Endothelial cell of umbilical vein (primary cell): ENCODE measurements around the gene TSPAN33. TPM values are rescaled to one million over a fixed set of nuclear protein-coding genes. Genes with fewer than 3 reads are reported as not detected.

Experiments used
- BruUV-seq: library from RNA; stranded (reverse); fragments of 400-500 nt; replicated peaks from 2 replicates; lab custom pipeline; 2021; lab: Mats Ljungman, UMichigan
- CTCF ChIA-PET: fragments of 300-600, 350-600 bp; sonication (Branson Sonifier 250); formaldehyde crosslinking; loops from one replicate; lab custom pipeline; 2021; ENCODE audit warnings: antibody characterized with exemption, inconsistent platforms; lab: Charles Lee
- POLR2A ChIA-PET: fragments of 300-600, 350-600 bp; sonication (Branson Sonifier 250); formaldehyde crosslinking; loops from one replicate; lab custom pipeline; 2021; ENCODE audit warnings: antibody characterized with exemption, inconsistent platforms; lab: Charles Lee
- DNase-seq: peaks from one replicate; pipeline ENCODE4 v3.0.0-alpha.2; 2011; ENCODE audit warnings: low read depth, low spot score
- FAIRE-seq: peaks from 2 replicates; lab custom pipeline; 2011; peaks lifted over from hg19 to GRCh38; lab: Jason Lieb, UNC
- H2AFZ ChIP-seq: 2 replicates; pipeline ENCODE4 v1.6.0; 2012; ENCODE audit warnings: low read depth, low read length, control low read depth, inconsistent platforms
- H3K27ac ChIP-seq: 2 replicates; pipeline ENCODE4 v1.5.1; 2011; ENCODE audit warnings: low read depth, mild to moderate bottlenecking, control low read depth, low read length, moderate library complexity; ENCODE audit not compliant: insufficient read depth
- H3K27me3 ChIP-seq, 2 experiments: 2 replicates each; pipeline versions ENCODE4 v1.6.0 to v1.6.1; 2011; ENCODE audit warnings: low read length in 2 of 2, mixed read lengths in 1 of 2; ENCODE audit not compliant: control insufficient read depth in 2 of 2, insufficient read depth in 2 of 2
- H3K36me3 ChIP-seq, 2 experiments: 2 replicates in 1 of 2; 3 replicates in 1 of 2; pipeline ENCODE4 v1.5.1; 2011; ENCODE audit warnings: low read length in 2 of 2, mild to moderate bottlenecking in 1 of 2, moderate library complexity in 1 of 2; ENCODE audit not compliant: control insufficient read depth in 2 of 2, insufficient read depth in 2 of 2; ENCODE audit errors: extremely low read depth in 1 of 2
- H3K4me1 ChIP-seq: 3 replicates; pipeline ENCODE4 v1.5.1; 2011; ENCODE audit warnings: mild to moderate bottlenecking, low read length; ENCODE audit not compliant: control insufficient read depth, insufficient read depth; ENCODE audit errors: extremely low read depth
- H3K4me2 ChIP-seq: 2 replicates; pipeline ENCODE4 v1.6.1; 2011; ENCODE audit warnings: low read length, control low read depth, mixed read lengths; ENCODE audit not compliant: insufficient read depth
- H3K4me3 ChIP-seq, 3 experiments: fragments of 200-600 bp in 1 of 3; sonication (generic), shearing (Covaris generic) in 1 of 3; replicated peaks in 1 of 3; 2 replicates each; pipeline ENCODE4 v1.5.1; 2011 to 2016; ENCODE audit warnings: control low read depth in 3 of 3, low read length in 3 of 3, mild to moderate bottlenecking in 2 of 3, inconsistent platforms in 1 of 3, low read depth in 1 of 3, moderate library complexity in 1 of 3; ENCODE audit not compliant: insufficient read depth in 1 of 3
- H3K79me2 ChIP-seq: 2 replicates; pipeline ENCODE4 v1.6.0; 2012; ENCODE audit warnings: low read length, inconsistent platforms; ENCODE audit not compliant: control insufficient read depth, insufficient read depth
- H3K9ac ChIP-seq: replicated peaks from 2 replicates; pipeline ENCODE3; 2011; ENCODE audit warnings: low read length, control low read depth; ENCODE audit not compliant: insufficient read depth; ENCODE audit errors: extremely low read depth
- H3K9me1 ChIP-seq: replicated peaks from 3 replicates; pipeline ENCODE4 v1.6.0; 2011; ENCODE audit warnings: mild to moderate bottlenecking, low read length; ENCODE audit not compliant: control insufficient read depth, insufficient read depth; ENCODE audit errors: extremely low read depth
- H3K9me3 ChIP-seq: replicated peaks from 2 replicates; pipeline ENCODE4 v1.5.1; 2012; ENCODE audit warnings: low read length, inconsistent platforms; ENCODE audit not compliant: control insufficient read depth, insufficient read depth
- H4K20me1 ChIP-seq: replicated peaks from 2 replicates; pipeline ENCODE3; 2011; ENCODE audit warnings: mild to moderate bottlenecking, low read length; ENCODE audit not compliant: control insufficient read depth, insufficient read depth; ENCODE audit errors: extremely low read depth
- EZH2 ChIP-seq: IDR thresholded peaks from 2 replicates; pipeline ENCODE4 v1.6.1; 2012; ENCODE audit warnings: borderline replicate concordance, low read depth, mild to moderate bottlenecking, moderate library complexity, low read length, inconsistent platforms; ENCODE audit not compliant: severe bottlenecking
- FOS ChIP-seq: IDR thresholded peaks from 2 replicates; pipeline ENCODE4 v1.6.1; 2011; ENCODE audit warnings: mild to moderate bottlenecking, low read length, moderate library complexity, borderline replicate concordance; ENCODE audit not compliant: insufficient read depth
- GATA2 ChIP-seq: IDR thresholded peaks from 2 replicates; pipeline ENCODE4 v1.7.0; 2011; ENCODE audit warnings: low read depth, mild to moderate bottlenecking, moderate library complexity, mixed read lengths, low read length; ENCODE audit not compliant: insufficient read length, insufficient read depth
- JUN ChIP-seq: IDR thresholded peaks from 2 replicates; pipeline ENCODE4 v1.6.1; 2011; ENCODE audit warnings: borderline replicate concordance, low read depth; ENCODE audit not compliant: insufficient read length, insufficient read depth
- MAX ChIP-seq: IDR thresholded peaks from 2 replicates; pipeline ENCODE4 v1.6.1; 2011; ENCODE audit not compliant: insufficient read depth, insufficient read length
- MYC ChIP-seq: IDR thresholded peaks from one replicate; pipeline ENCODE4 v1.6.1; 2011; ENCODE audit warnings: mild to moderate bottlenecking, low read depth, low read length
- POLR2A ChIP-seq: IDR thresholded peaks from 2 replicates; pipeline ENCODE4 v1.6.1; 2012; ENCODE audit warnings: low read depth, mild to moderate bottlenecking, control low read depth, low read length
- POLR2AphosphoS5 ChIP-seq: IDR thresholded peaks from 2 replicates; pipeline ENCODE4 v1.6.1; 2012; ENCODE audit warnings: low read depth, mild to moderate bottlenecking, control low read depth, low read length, moderate library complexity; ENCODE audit not compliant: insufficient read depth
- dilution Hi-C: fragments of 300-500 bp; cut with MboI; formaldehyde crosslinking; loops from one replicate; pipeline ENCODE4 v1.15.0; 2019; ENCODE audit warnings: low sequenced_read_pairs; ENCODE audit not compliant: extremely low pct_ligation_motif_present
- intact Hi-C: fragments of 100-400 bp; cut with micrococcal nuclease; formaldehyde crosslinking; loops from one replicate; pipeline ENCODE4 v1.10.0; 2022
- polyA plus RNA-seq, 4 experiments: library from polyadenylated mRNA; depleted of rRNA in 3 of 4; stranded (reverse) in 3 of 4; unstranded in 1 of 4; fragments of >200 nt; gene quantifications; 2 replicates each; pipeline versions ENCODE4 v1.2.1 to v1.2.3, GENCODE V29; 2011 to 2012; ENCODE audit warnings: missing spikeins in 1 of 4
- total RNA-seq: library from RNA; stranded (reverse); gene quantifications from 2 replicates; pipeline ENCODE4 v1.2.3, GENCODE V29; 2021
- TF ChIP-seq, protein P1 (sequence below), 2 donors: IDR thresholded peaks; 1 replicate in 1 of 2; 2 replicates in 1 of 2; pipeline ENCODE4 v1.5.1; 2011; ENCODE audit warnings: low read length in 2 of 2, mild to moderate bottlenecking in 2 of 2, moderate library complexity in 2 of 2, control low read depth in 1 of 2, inconsistent platforms in 1 of 2, low read depth in 1 of 2; ENCODE audit not compliant: insufficient read depth in 1 of 2; ENCODE audit errors: extremely low read depth in 1 of 2

The TSPAN33 gene
- total and polyA plus RNA-seq, 2 donors (not counting 3 experiments of a cell fraction or from before 2014, with no cell fraction given): 0.21 TPM; not detected in 1

DNA sequence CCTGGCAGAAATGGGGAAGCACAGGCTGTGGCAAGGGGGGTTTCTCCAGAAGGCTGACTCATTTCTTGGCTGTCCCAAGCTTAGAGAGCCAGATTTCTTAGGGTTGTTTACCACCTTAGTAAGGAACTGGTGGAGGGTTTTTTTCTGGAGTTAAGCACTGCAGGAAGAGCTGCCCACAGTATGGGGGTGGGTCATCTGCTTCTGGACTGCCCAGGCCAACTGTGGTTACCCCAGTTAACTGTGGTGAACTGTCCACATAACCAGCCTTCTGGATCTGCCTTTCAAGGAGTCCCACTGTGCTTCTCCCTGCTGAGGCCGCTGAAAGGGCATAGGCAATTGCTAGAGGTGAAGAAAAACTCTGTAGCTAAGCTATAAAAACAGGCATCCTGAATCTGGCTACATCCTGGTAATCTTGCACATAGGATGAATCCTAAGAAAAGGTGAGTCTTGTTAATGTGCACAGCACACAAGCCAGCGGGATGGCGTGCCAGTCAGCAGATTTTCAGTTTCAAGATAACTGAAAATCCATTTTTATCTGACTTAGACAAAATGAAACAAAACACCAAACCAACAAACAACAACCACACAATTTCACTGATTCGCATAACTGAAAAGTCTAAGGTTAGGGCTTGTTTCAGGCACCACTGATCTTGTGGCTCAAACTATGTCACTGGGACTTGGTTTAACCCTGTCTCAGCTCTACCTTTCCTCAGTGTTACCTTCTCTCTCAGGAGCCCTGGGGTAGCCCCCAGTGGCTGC lies 21.6 kb upstream of the TSPAN33 start:
- BruUV-seq: no TSS peak
- FAIRE-seq (no peak), DNase-seq (peak; percentile 11)
- intact Hi-C loops (no loop called here), dilution Hi-C loops (no loop called here)
- Histone ChIP-seq H3K27ac (no peak overlapping the region), H3K9ac (no peak overlapping the region), H3K36me3 (no peaks in the 10 kb centered on the region), H3K9me1 (no peaks in the 10 kb centered on the region), H2AFZ (no peak overlapping the region), H3K4me3 (no peak overlapping the region), H3K4me1 (no peaks in the 10 kb centered on the region), H3K9me3 (no peaks in the 10 kb centered on the region), H4K20me1 (no peaks in the 10 kb centered on the region), H3K4me2 (no peak overlapping the region), H3K79me2 (no peaks in the 10 kb centered on the region), H3K27me3 (peaks cover 9 to 13% of the 10 kb centered on the region in 2 experiments)
- ChIA-PET CTCF (interaction anchor here (0.8 to 1.5 kb wide), 2 partner anchors 9 to 41 kb away, joined by 3 to 6 read pairs; no protein-coding TSS in a partner anchor), POLR2A (no interaction called here)
- no peak for TF ChIP-seq FOS
- TF ChIP-seq POLR2A: no peak
- TF ChIP-seq JUN: no peak
- TF ChIP-seq, protein P1, sequence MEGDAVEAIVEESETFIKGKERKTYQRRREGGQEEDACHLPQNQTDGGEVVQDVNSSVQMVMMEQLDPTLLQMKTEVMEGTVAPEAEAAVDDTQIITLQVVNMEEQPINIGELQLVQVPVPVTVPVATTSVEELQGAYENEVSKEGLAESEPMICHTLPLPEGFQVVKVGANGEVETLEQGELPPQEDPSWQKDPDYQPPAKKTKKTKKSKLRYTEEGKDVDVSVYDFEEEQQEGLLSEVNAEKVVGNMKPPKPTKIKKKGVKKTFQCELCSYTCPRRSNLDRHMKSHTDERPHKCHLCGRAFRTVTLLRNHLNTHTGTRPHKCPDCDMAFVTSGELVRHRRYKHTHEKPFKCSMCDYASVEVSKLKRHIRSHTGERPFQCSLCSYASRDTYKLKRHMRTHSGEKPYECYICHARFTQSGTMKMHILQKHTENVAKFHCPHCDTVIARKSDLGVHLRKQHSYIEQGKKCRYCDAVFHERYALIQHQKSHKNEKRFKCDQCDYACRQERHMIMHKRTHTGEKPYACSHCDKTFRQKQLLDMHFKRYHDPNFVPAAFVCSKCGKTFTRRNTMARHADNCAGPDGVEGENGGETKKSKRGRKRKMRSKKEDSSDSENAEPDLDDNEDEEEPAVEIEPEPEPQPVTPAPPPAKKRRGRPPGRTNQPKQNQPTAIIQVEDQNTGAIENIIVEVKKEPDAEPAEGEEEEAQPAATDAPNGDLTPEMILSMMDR (IDR thresholded peaks at IDR 0.05; ENCODE audit: extremely low read depth in 1 of 2, insufficient read depth in 1 of 2, low read depth in 1 of 2, low read length in 2 of 2): no peak
- no peak for TF ChIP-seq EZH2
- TF ChIP-seq GATA2: no peak
- TF ChIP-seq MYC: no peak
- no peak for TF ChIP-seq POLR2AphosphoS5
- no peak for TF ChIP-seq MAX
